Measurements from ENCODE around the gene FCHSD1.

Gene FCHSD1

DNA sequence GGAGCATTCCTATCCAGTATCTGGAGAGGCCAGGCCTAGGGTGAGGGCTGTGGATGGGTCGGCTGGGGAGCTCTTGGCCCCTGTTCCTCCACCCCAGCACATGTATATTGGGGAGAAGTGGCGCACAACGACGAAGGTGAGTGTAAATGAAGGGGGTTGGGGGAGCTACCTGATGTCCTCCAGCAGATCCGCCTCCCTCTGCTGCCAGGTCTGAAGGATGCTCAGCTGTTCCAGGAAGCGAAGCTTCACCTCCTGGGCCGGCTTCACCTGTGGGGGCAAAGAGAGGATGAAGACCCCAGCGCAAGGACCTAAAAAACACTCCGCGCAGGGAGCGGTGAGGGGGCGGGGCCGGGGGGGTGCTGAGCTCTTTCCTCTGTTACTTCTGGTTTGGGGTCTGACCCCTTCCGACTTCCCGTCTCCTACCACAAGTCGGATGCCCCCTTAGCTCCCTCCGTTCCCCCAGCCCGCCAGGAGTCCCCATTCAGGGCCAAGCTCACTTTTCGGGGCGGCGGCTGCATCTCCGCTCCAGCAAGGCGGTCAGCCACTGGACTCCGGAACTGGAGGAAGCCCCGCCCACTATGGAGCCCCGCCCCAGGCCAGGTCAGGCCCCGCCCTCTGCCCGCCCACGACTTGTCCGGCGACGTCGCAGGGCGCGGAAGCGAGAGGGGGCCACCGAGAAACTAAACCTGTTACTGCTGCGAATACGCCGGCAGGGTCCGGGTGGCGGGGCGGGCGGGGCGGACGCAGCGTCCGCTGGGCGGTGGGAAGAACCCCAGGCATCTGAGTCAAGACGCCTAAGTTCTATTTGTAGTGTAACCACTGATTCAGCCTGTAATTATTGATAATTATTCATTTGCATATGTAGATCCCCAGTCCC is at the start of gene FCHSD1:
TSS of gene FCHSD1 (minus strand) at position 568 of the 877 bp plus-strand sequence. CDS start at position 518, 50 bp downstream.
- peak; percentile 73 for DNase-seq

DNA sequence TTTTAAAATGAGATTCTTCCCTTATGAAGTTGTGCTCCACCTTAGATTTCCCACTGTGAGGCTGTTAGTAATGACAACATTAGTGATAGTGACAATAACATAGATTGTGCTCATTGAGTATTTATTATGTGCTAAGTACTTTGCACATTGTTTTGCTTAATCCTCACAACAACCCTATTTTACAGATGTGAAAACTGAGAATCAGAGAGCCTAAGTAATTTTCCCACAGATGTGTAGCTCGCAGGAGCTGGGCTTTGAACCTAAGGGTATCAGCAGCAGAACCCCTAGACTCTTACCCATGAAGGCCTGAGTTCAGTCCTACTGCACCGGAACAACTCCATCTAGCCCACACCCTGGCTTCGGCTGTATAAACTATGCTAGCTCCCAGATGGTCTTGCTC is 46.4 kb upstream of the FCHSD1 start:
- DNase-seq, result no peak

DNA sequence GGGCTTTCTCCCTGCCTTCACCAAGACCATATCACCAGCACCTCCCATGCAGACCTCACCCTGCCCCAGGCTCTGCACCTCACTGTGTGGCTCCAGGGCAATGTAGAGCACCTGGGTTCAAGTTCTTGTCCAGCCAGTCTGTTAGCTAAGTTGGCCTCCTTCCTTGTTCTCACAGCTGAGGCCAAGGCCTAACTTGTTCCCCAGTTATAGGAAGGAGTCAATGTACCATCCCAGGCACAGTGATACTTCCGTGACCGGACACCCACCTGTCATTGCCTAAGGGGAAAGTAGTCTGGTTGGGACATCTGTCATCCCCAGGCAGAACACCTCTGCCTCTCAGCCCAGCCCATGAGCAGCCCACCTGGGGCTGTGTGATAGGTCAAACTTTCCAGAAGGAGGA is 45.2 kb upstream of the FCHSD1 start:
- no peak for DNase-seq

DNA sequence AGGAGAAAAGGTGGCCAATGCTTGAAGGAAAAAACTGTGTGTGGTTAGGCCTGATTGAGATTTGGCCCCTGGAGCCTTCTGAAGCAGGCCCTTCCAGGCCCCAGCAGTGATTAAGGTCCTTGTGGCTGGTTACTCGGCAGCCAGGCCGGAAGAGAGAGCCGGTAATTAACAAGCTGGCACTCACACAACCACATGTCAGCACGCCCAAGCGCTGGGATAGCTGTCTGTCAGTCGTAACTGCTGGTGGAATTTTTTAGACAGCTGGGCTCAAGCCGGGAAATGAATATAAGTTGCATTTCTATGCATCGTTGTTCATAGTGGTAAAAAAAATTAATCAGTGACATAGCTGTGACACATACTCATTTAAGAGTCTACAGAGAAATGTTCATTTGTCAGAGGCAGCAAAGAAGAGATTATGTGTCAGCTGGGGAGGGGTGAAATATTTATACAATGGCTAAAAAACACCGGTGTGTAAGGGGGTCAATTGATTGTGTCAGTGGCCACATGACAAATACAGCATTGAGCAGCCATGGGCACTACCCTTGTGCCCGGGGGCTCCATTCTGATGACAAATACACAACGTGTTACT is 44.5 kb upstream of the FCHSD1 start:
- DNase-seq, result peak; percentile 47

DNA sequence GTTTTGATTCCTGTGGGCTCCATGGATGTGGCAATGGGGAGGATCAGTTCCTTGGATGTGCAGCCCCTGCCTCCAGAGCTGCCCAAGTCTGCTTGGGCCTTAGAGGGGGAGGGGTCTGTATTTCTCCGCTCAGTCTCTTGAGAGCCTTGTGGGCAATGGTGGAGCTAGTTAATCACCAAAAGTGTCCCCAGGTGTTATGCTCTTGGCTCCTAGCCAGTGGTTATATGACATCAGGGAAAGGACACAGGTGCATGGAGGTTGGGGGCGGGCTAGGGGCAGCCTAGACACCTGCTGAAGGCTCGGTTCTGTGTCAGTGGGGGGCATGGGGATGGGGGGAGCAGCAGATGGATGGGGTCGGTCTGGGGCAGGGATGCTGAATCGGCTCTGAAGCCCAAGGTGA is 43.3 kb upstream of the FCHSD1 start:
- DNase-seq, result no peak

DNA sequence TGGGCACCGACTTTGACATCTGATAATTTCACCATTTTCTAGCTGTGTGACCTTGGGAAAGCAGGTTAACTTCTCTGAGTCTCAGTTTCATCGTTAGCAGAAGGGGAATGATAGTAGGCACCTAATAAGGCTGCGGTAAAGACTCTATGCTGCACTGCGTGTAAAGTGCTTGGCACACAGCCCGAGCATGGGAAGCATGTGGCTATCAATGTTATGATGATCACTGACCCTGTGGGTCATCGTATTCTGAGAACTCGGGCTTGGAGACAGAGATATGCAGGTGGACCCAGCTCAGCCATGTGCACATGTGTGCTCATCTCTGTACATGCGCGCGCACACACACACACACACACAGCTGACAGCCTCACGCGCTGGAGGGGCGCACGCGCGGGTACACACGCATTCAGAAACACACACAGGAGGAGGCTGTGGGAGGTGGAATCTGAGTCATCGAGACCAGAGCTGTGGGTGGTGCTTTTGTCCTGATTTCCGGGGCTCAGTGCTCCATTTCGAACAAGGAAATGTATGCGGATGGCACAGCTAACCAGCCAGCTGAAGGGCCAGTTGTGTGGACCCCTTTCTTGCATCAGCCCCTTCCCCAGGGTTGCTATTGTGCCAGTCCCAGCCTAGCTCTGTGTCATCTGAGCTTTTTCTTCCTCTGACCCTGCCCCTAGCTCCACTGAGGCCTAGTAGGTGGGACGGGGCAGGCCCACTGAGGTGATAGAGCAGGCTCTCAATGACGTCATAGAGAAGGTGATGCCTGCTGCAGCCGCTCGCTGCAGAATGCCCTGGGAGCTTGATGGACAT is 41.9 kb upstream of the FCHSD1 start:
- peak; percentile 40 for DNase-seq

DNA sequence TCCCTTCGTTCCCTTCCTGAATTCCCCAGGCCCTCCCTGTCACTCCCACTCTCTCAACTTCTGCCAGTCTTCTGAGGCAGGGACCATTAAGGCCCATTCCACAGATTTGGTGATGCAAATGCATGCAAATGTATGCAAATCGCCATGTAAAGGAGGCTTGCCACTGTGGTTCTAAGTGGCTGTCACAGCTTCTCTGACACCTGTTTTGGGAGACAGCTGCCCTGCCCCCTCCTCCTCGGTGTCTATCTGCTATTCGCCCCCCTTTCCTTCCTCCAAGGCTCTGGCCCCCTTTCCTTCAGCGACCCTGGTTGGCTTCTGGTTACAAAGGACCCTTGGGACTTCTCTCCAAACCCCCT is 41.3 kb upstream of the FCHSD1 start:
- no peak for DNase-seq

DNA sequence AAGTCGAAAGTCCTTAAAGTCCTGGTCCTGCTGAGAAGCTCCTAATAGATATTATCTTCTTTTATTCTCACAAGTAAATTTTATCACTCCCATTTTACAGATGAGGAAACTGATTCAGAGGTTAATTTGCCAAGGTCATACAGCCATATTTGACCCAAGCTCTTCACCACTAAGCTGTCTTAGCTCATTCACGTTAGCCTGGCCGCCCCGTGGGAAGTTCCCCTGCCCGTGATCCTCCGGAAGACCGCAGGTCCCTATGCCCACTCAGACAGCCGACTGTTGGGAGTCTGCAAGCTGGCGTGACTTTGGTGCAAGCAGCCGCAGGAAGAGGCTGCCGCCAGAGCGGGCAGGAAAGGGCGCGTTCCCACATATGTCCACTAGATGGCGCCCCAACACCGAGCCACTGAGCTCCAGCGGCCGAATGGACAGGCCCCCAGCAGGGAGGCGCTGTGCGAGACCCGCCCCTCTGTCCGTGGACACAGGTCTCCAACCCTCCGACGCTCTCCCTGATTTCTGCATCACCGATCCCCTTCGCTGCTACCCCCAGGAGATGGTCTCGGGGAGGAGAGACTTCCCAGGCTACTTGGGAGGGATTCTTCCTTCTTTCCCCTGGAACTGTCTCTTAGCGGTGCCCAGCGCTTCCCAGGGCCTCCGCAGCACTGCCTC is 40.8 kb upstream of the FCHSD1 start:
- peak; percentile 70 for DNase-seq

DNA sequence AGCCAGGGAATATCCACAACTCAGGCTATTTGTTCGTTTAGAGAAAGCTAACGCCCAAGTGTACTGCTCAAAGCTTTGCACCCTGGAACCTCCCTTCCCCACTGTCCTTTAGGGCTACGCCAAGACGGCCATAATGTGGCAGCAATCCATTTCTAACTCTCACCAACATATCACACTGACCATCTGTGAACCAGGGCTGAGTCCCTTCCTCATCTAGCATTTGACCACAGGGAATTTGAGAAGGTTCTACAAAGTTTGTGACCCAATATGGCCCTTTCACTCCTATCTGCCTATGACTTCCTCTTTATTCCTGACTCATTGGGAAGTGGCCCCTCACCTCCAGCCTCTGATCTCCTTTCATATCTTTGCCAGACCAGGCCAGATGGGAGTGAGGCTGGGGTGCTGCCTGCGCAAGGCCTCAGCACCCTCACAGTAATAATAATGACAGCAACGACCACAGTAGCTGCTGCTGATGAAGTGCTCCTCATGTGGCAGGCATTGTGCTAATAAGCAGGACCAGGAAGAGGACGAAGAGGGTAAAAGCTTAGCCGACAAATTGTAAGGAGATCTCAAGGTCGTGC is 40.2 kb upstream of the FCHSD1 start:
- DNase-seq, result no peak

DNA sequence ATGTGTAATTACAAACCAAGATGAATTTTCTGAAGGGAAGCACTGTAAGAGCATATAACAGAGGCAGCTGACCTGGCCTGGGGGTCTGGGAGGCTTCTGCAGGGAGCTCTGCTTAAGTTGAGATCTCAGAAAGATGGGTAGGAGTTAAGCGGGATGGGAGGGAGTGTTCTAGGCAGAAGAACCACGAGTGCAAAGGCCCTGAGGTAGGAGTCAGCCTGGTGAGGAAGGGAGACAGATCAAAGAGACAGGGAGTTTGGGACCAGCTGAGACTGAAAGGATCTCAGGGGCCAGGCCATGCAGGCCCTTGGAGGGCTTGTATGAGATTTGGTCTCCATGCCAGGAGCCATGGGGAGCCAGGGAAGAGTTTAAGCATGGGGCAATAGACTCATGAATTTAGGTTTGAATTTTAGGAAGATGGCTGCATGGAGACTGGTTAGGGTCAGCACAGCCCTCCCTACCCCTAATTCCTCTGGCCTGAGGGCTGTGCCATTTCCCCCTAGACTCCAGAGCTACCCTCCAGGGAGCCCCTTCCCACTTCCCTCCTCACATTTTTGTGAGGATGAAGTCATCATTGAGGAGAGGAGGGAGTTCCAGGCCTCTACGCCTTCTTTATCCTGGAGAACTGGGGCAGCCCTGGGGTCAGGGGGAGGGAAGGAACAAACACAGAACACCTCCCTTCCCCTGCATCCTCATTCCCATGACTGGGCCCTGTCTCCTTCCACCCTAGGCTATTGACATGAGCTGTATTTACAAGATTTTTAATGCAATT is 35.6 kb upstream of the FCHSD1 start:
- no peak for DNase-seq

DNA sequence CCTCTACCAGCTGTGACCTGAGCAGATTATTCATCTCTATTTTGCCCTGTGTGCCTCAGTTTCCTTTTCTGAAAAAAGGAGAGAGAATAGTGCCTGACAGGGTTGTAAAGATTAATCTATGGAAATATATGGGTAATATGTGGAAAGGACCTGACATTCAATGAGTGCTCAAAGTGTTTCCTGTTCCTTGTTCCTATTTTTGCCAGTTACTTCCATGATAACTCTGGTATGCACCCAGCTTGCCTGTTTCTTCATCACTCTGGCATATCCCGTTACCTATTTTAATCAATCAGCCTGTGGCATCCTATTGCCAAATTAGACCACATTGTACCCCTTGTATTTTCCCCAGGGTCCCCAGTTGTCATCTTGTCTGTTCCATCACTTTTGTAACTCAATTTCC is 34.4 kb upstream of the FCHSD1 start:
- DNase-seq, result no peak

DNA sequence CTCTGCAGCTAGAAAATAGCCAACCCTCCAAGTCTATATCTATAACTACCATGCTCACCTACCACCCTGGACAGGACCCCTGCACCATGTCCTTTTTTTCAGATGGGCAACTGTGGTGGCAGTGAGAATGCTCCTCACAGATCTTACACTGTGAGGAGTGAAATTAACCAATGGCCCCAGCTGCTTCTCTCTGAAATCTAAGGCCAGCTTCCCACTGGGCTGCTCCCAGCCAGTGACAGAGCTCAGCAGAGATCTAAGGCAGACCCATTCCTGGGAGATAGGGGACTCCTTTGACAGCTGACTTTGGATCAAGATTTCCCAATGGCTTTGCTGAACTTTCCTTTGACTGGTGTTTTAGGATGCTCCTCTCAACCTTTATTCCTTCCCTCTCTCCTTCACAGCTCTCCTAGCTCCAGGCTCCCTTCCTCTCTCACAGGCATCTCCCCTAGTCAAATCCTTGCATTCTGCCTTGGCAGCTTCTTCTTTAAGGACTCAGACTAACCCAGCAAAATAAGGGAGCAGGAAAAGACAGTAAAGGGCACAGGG is 32.5 kb upstream of the FCHSD1 start:
- DNase-seq, result no peak

DNA sequence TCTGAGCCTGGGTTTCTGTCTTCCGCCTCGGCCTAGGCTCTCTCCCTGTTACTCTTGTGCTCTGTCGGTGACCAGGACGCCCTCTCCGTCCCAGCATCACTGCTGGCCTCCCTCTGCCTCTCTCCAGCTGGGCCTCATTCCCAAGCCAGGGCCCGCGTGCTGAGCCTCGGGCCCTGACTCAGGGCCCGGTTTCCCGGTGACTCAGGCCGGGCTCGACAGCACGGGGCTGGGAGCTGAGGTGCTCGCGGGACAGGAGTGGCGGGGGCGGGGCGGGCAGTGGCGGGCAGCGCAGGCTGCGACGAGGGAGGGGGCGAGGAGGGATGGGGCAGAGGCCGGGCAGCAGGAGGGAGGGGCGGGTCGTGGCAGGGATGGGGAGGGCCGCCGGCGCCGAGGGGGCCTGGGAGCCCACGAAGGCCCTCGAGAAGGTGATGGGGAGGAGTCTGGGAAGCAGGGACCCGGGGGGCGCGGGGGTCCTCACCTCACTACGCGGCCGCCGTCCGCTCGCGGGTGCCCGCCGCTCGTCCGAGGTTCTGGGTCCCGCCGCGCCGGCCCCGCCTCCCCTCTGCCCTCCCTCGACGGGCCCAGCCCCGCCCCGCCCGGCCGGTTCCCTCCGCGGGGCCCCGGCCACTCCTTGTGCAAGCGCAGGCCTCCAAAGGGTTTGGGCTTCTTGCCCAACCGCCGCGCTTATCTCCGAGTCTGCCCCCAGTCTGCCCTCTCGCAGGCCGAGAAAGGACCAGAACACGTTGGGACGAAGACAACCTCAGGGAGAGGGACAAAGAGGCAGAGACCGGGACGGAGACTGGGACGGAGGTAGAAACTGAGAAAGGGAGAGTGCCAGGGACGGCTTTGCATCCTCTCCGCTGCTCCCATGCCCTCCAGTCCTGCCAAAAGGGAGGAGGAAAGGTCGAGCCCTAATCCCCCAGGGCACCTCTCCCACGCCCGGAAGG is 30.8 kb upstream of the FCHSD1 start, which contains the start of gene ARAP3:
TSS of gene ARAP3 (minus strand) at position 536 of the 947 bp plus-strand sequence. CDS start 1,744 bp downstream, outside the sequence.
- peak; percentile 79 for DNase-seq

DNA sequence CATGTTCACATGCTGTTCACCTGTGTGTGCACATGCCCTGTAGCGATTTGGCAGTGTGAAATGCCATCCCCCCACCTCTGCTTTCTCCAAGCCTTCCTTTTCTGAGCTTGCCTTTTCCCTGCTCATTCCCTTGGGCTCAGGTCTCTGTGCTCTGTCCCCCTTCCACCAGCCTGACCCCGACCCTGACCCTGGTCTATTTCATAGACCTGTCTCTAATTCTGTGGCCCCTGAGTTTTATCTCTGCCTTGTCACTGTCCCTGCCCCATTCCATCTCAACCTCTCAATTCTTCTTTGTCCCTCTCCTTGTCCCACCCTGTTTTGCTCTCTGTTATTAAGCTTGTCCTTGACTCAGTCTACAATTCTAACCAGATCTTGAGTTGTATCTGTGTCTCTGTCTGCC is 30.1 kb upstream of the FCHSD1 start:
- DNase-seq, result no peak

DNA sequence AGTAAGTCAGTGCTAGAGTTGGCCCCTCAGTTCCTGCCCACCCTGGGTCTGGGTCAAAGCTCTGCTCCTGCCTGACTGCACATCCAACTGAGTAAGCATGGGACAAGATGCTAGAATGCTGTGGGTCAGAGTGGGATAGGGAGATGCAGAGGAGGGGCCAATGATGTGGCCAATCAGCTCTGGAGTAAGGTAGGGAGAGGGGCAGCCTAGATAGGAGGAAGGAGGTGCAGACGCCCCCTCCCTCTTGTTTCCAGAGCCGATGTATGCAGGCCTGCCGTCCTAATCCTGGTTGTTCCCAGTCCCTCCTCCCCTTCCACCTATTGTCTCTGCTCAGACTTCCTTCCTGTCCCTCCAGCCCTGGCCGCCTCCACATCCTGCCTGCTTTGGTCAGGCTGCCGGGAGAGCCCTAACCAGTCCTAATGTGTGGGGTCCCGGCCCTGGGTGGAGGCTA is 29.6 kb upstream of the FCHSD1 start:
- DNase-seq, result peak; percentile 22

DNA sequence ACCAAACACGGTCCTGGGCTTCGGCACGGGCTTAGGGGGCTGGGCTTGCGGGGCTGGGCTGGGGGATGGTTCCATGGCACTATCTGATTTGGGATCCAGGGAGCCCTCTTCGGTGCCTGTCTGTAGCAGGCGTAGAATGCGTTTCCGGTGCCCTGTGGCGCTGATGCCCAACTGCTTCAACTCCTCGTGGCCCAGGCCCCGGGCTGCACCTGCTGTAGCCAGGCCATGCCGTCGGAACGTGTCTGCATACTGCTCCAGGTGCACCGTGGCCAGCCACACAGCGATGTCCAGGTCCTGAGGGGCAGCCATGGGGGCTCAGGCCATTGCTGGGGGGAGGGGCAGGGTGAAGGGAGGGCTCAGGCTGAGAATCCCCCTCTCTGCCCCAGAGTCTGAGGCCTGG is 29.0 kb upstream of the FCHSD1 start:
- no peak for DNase-seq

DNA sequence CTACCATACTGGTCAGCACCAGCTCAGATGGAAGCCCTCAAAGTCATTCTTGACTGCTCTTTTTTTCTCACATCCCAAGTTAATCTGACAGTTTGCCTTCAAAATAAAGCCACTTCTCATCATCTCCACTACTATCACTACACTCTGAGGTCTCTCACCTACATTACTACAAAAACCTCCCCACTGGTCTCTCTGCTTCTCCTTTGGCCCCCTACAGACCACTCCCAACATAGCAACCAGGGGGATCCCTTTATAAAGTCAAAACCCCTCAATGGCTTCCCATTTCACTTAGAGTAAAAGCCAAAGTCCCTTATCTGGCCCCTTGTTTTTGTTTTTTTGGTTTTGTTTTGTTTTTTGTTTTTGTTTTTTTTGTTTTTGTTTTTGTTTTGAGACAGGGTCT is 26.2 kb upstream of the FCHSD1 start:
- DNase-seq, result no peak

DNA sequence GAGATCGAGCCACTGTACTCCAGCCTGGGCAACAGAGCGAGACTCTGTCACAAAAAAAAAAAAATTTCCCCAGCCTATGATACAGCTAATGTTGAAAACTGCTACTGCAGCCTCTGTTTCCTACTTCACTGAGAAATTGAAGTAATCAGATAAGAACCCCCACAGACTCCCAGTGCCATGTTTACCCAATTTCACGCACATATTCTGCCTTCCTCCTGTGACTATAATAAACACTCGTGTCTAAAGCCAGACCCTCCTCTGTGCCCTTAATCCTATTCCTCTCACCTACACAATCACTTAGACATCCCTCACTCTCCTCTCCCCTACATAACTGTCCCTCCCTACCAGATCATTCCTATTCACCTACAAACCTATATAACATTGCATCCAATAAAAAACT is 24.5 kb upstream of the FCHSD1 start:
- no peak for DNase-seq

DNA sequence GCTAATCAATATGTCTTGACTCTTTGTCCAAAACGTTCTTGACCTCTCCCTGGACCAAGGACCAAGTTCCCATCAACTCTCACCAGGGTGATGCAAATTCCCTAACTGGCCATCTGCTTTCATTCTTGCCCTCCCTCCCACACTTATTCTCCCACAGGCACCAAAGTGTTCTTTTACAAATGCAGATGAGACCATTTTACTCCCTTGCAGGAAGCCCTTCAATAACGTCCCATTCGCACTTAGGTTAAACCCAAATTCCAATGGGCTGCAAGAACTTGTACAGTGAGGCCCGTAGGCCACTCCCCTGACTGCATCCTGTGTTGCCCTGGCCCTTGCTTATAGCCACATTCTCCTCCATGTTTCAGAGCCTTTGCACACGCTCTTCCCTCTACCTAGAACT is 23.5 kb upstream of the FCHSD1 start:
- DNase-seq, result no peak
